ENCODE results near the gene SH2B3. TPM values are rescaled to one million over a fixed set of nuclear protein-coding genes. Genes with fewer than 3 reads are reported as not detected.
A peak's percentile ranks its signal among the peaks of the same experiment; 100 is the strongest.

Gene SH2B3
- total and polyA plus RNA-seq, 2 donors (not counting 1 experiment from before 2014, with no cell fraction given) = 21.9 to 69.4 TPM

- Histone ChIP-seq H4K20me1 (ENCODE audit: control insufficient read depth, insufficient read depth, low read length, poor library complexity, severe bottlenecking) (peaks cover 28% of the 10 kb centered on the region), H3K4me3 (ENCODE audit: control extremely low read depth in 1 of 5, extremely low read depth in 1 of 5, insufficient read depth in 1 of 5, low read depth in 2 of 5, low read length in 4 of 5) (no peak overlapping the region), H3K79me2 (ENCODE audit: control insufficient read depth, insufficient read depth, low read length) (peaks cover 40% of the 10 kb centered on the region), H3K4me2 (replicated peaks; ENCODE audit: low read depth, low read length, poor library complexity, severe bottlenecking) (no peak overlapping the region), H3K9me3 (ENCODE audit: control extremely low read depth in 1 of 3, control insufficient read depth in 2 of 3, insufficient read depth in 1 of 3, low read length in 2 of 3) (no peaks in the 10 kb centered on the region), H3K9ac (ENCODE audit: low read length) (no peak overlapping the region), H3K27me3 (replicated peaks in 1 of 4; ENCODE audit: control extremely low read depth in 1 of 4, control insufficient read depth in 3 of 4, insufficient read depth in 4 of 4, low read length in 3 of 4) (no peaks in the 10 kb centered on the region), H2AFZ (ENCODE audit: insufficient read depth, low read depth, low read length, poor library complexity, severe bottlenecking) (no peak overlapping the region), H3K27ac (ENCODE audit: low read length in 2 of 2) (peak overlapping the region; percentile 12 to 64), H3K4me1 (ENCODE audit: control insufficient read depth in 2 of 2, insufficient read depth in 2 of 2, low read length in 2 of 2) (peaks cover 21 to 50% of the 10 kb centered on the region in 2 donors), H3K36me3 (replicated peaks in 1 of 2; ENCODE audit: control extremely low read depth in 1 of 2, control insufficient read depth in 1 of 2, extremely low read depth in 1 of 2, insufficient read depth in 2 of 2, low read length in 1 of 2) (peaks cover 2 to 61% of the 10 kb centered on the region in 2 experiments)
- CTCF ChIA-PET = interaction anchor here (0.9 to 42.0 kb wide), 7 partner anchors 13 to 148 kb away, joined by 3 to 1472 read pairs (median 29); partner anchors contain the start of gene SH2B3
- no peak overlapping the region for H3K4me3 Mint-ChIP-seq
- DNase-seq = peak; percentile 17
- TF ChIP-seq CTCF (IDR thresholded peaks at IDR 0.05) = no peak
- TF ChIP-seq EZH2 (IDR thresholded peaks at IDR 0.05; ENCODE audit: borderline replicate concordance, insufficient read depth, low read depth, low read length, poor library complexity, severe bottlenecking) = no peak
- intact Hi-C loops (cut with micrococcal nuclease) = no loop called here
- no peaks in the 10 kb centered on the region for H3K9me3 Mint-ChIP-seq (ENCODE audit: insufficient read depth)
- H3K27ac Mint-ChIP-seq = peak overlapping the region; percentile 77
- no peaks in the 10 kb centered on the region for H3K27me3 Mint-ChIP-seq
- POLR2A ChIA-PET = no interaction called here
- peaks cover 55% of the 10 kb centered on the region for H3K4me1 Mint-ChIP-seq
- WGBS (ENCODE audit: insufficient coverage) = 71% methylated on average over 1 of the region's 4 CpGs
- ATAC-seq (ENCODE audit: low read depth) = no peak
Observed at GRCh38 chr12:111448846-111449790, 43.4 kb downstream of the SH2B3 start.
